NOMO-1 treated with DMSO at 0.1 percent for 48 hours (cell line): ENCODE measurements around the gene ZNF219.

Experiments used
- DNase-seq: peaks from one replicate; lab custom pipeline; 2025; ENCODE audit not compliant: unreplicated experiment; lab: John Stamatoyannopoulos, UW

The ZNF219 gene

DNA sequence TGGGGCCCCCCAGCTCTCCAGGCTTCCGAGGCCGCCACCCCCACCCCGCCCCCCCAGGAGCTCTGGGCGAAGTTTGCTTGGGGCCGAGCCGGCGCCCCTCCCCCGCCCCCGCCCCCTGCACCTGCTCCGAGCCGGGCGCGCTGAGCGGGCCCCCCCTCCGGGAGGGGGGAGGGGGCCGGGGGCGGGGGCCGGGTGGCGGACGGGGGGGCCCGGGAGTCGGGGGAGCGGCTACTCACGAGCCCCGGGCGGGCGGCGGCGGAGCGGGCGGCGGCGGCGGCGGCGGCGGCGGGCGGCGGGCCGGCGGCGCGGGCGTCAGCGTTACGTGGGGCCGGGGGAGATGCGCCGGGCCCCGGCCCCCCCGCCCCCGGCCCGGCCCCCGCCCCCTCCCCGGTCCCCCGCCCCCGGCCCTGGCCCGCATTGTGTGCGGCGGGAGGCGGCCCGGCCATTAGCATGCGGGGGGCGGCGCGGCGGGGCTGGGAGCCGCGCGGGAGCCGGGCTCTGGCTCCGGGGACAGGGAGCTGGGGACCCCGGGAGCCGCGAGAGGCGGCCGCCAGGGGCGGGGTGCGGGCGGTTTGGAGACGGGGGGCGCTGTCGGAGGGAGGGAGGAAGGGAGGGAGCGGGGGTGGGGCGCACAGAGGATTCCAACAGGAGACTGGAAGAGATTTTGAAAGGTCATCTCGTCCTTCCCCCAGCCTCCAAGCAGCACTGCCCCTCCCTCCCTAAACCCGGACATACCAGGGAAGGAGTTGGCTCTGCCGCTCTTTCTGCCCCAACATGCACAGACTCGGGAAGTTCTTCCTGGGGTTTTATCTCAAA is at the start of gene ZNF219:
ZNF219 (minus strand) TSS at position 580 of the 816 bp plus-strand sequence. CDS start 5,064 bp downstream, outside the sequence.
- no peak for DNase-seq

DNA sequence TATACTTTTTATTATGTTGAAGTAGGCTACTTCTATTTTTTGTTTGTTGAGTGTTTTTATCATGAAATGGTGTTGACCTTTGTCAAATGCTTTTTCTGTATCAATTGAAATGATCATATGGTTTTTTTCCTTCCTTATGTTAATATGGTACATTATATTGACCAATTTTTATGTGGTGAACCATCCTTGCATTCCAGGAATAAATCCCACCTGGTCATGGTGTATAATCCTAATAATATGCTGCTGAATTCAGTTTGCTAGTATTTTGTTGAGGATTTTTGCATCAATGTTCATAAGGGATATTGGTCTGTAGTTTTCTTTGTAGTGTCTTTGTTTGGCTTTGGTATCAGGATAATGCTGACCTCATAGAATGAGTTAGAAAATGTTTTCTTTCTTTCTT is 47.0 kb upstream of the ZNF219 start:
- DNase-seq = no peak

DNA sequence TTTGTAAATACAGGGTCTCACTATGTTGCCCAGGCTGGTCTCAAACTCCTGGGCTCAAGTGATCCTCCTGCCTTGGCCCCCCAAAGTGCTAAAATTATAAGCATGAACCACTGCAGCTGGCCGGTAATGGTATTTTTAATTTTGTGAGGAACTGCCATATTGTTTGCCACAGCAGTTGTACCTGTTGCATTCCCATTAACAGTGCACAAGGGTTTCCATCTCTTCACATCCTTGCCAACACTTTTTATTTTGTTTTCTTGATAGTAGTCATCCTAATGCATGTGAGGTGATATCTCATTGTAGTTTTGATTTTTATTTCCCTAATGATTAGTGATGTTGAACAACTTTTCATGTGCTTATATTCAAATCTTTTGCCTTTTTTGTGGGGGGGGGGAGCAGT is 43.9 kb upstream of the ZNF219 start:
- no peak for DNase-seq

DNA sequence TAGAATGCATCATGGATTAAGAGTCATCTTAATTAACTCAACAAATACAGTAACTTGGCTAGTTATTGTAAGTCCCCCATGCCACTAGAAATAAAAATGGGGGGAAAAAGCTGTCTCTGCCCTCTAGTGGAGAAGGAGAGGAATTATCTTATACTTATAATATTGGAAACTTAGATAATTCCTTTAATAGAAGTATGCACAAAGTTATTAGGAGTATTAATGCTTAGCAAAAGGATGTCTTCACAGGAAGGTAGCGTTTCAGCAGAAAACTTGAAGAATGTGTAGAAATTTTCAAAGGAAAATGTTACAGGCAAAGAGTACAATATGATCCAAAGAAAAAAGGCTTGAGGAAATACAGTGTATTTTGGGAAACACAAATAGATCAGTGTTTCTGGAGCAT is 37.6 kb upstream of the ZNF219 start:
- peak; percentile 30 for DNase-seq

DNA sequence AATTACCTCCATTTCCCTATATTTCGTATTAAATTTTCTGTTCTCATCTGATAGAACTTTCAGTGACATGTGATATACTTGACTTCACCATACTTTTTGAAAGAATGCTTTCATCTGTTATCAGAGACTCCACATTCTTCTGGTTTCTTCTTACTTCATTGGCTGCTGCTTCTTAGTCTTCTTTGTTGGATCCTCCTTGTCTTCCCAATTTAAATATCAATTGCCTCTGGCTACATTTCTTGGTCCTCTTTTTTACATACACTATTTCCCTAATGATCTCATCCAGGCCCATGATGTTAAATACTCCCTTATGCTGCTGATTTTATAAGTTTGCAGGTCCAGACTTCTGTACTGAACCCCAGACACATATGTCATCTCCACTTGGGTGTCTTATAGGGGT is 35.4 kb upstream of the ZNF219 start:
- no peak for DNase-seq

DNA sequence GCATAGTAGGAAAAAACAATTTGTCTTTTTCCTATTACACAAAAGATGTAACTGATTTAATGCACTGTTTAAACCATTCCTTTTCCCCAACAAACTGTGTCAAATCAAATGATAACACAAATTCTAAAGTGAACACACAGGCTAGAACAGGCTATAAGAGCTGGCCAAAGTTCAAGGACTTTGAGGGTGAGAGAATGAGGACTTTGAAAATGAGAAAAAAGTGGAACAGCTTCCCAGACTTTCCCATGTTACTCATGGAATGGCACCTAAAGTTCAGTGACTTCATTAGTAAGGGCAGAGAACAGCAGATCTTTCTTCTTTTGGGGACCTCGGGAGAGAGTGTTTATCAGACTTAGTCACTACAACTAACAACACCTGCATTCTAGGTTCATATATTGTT is 25.0 kb upstream of the ZNF219 start:
- no peak for DNase-seq

DNA sequence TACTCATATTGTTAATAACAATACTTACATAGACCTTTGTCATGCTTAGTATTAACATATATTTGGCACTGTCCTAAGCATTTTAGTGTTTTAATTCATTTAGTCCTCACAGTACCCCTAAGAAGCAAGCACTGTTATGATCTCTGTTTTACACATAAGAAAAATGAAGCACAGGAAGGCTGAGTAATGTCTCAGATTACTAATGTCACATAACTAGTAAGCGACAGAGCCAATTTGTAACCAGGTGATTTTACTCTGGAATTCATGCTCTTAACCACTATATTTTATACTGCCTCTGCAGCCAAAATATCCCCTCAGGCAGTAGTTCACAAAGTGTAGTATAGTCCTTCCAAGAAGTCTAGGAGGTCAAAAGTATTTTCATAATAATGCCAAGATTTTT is 22.7 kb upstream of the ZNF219 start:
- DNase-seq = no peak

DNA sequence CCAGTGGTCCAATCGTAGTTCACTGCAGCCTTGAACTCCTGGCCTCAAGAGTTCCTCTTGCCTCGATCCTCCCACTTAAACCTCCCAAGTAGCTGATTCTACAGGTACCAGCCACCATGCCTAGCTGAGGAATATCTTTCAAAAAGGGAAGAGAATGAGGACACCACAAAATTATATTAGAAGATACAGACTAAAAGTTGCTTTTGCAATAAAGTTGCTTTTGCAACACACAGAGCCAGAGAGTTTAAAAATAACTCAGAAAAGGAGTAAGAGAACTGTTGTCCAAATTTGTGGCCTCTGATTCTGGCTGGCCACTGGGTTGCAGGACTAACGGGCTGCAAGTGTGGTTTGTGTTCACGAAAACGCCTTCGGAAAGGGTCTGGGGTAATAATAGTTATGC is 22.2 kb upstream of the ZNF219 start:
- DNase-seq = peak; percentile 67

DNA sequence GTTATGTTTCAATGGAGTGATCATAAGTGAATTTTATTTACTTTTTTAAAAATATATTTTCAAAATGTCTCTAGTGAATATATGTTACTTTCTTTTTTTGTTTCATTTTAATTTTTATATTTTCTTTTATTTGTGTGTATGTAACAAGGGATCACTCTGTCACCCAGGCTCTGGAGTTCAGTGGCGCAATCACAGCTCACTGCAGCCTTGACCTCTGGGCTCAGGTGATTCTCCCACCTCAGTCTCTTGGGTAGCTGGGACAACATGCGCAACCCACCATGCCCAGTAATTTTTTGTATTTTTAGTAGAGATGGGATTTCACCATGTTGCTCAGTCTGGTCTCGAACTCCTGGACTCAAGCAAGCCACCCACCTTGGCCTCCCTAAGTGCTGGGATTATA is 20.5 kb upstream of the ZNF219 start:
- no peak for DNase-seq

DNA sequence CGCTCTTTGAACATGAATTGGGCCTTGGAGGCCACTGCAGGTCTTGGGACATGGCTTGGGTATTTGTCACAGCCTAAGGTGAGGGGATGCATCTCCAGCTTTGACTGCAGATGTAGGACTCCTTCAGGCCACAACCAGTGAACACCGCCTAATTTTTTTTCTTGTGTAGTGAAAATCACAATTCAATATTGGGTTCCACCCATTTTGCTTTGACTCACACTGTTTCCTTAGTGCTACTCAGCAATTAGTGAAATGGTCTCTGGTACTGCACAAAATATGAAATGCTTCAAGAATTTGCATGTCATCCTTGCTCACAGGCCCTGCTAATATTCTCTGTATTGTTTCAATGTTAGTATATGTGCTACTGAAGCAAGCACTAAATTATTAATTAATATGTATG is 14.9 kb upstream of the ZNF219 start:
- DNase-seq = no peak

DNA sequence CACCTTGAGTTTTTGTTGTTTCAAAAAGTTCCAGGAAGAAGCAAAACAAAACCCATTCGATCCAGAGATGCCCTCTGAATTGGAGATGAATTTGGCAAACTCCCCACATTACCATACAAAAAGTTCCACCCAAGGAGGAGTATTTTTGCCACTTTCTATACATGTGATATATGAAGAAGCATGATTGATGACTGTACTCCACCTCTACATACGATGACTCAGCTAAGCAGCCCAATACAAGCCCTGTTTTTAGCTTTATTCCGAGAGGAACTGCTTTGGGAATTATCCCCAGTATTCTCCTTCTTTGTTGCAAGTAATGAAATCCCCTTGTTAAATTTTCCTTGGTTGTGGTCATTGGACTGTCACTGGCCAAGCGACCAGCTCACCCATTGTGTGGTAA is 13.8 kb upstream of the ZNF219 start:
- DNase-seq = no peak

DNA sequence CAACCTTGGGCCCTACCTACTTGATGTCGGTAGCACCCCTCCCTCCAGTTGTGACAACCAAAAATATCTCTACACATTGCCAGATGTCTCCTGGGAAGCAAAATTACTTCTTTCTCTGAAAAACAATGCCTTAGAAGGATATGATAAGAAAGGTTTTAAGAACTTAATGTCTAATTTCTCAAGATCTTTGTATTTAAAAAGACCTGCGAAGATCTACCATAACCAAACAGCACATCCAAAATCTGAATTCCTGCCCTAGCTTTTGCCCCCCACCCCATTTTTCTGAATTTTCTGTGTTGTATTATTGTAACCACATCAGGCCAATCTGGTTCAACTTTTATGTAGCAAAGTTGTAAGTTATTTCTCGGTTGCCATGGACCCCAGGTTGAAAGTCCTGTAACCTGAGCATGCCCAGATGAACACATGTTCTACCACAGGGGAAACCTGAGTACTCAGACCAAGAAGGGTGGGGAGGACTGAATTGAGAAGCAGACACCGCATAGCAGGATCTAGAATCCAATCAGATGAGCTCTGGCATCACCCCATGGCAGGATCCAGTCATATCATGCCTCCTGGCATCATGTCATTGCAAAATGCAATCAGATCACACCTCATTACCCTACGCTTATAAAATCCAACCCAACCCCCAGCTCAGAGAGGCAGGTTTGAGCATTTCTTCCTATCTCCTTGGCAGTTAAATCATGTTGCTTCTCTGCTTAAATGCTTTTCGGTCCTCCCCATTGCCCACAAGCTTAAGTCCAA is 11.1 kb upstream of the ZNF219 start:
- DNase-seq = no peak

DNA sequence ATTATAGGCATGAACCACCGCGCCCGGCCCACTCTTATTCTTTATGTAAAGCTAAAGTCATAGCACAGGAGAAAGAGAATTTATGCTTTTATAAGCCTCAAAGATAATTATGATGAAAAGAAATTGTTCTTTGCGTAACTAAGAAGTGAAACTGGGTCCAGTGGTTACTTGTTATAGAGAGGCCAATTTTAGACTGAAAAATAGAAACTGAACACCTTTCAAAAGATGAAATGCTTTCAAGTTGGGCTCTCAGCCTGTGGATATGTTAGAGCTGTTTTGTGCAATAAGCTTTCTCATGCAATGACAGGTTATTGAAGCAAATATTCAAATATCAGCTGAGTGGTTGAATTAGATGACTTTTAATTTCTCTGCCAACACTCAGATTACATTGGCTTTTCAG is 10.3 kb upstream of the ZNF219 start:
- peak; percentile 81 for DNase-seq

DNA sequence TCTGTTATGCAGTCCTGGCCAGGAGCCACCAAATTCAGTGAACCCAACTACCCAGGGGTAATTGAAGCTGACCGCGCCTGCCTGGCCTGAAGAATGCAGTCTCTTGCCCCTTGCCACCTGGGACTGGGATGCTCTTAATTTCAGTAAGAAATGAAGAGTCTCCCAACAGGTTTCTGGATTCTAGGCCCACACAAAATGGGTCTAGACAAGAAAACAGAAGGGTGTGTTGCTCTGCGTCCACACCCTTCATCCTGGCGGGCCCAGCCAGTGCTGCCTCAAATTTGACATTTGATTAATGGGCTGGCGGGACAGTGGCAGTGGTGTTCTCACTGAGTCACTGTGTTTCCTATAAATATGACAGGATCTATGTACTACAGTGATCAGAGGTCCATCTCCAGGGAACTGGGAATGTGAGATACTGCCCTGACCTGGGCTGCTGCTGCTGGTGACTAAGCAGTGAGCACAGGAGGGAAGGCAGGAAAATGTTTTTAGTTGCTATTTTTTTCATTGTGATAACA is 8.9 kb upstream of the ZNF219 start:
- DNase-seq = no peak

DNA sequence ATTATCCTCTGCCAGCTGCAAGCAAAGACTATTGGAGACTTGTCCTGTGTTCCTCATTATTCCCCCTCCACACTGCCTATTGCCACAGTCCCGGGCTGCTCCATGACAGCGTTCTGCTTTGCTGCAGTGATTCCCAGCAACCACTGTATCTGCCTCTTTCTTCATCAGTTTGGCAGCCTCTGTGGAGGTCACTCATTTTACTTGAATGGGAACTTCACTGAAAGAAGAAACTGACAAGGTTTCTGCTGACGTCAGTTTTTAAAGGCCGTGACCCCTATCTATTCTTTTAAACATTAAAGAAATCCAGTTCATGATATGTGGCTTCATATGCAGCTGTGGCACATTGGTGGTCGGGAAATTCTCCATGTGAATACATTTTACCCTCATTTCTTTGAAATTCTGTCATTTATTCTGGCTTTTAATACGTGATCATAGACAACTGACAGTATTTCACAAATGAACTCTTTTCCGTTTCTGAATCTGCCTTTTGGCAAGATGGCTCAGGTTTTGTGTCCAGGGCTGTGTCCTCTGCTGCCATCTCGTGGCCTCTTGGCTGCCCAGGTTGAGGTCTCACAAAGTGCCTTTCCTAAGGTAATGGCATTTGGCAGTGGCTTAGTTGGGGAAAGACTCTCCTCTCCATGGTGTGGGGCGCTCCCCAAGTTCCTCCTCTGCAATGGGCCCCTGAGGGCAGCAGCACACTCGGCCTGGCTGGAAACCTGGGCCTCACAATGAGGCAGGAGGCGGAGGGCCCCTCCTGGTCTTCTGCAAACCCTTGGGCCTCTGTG is 8.2 kb upstream of the ZNF219 start:
- DNase-seq = peak; percentile 84

DNA sequence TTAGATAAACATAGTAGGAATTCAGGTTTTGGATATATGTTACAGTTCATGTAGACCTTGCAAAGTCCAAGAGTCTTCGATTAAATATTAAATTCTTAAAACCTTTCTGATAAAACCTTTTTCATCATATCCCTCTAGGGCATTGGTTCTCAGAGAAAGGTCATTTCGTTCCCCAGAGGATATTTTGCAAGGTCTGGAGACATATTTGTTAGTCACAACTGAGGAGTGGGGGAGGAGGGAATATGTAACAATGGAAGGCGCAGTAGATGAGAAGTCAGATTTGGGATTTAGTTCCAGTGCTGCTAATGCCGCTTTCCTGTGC is 7.7 kb upstream of the ZNF219 start:
- DNase-seq = peak; percentile 47

DNA sequence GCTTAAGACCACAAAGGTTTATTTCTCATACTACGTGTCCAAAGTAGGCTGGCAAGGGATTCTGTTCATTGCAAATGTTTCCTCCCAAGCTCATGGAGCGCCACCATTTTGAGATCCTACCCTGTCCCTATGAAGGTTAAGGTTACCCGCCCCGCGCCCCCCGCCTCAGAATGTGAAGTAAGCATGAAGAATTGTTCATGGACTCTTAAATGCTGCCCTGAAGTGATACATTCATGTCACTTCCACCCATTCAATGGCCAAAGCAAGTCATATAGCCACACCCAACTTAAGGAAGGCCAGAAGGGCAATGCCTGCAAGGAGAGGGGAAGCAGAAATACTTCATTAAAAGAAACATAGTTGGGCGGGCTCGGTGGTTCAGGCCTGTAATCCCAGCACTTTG is 6.6 kb upstream of the ZNF219 start:
- DNase-seq = no peak

DNA sequence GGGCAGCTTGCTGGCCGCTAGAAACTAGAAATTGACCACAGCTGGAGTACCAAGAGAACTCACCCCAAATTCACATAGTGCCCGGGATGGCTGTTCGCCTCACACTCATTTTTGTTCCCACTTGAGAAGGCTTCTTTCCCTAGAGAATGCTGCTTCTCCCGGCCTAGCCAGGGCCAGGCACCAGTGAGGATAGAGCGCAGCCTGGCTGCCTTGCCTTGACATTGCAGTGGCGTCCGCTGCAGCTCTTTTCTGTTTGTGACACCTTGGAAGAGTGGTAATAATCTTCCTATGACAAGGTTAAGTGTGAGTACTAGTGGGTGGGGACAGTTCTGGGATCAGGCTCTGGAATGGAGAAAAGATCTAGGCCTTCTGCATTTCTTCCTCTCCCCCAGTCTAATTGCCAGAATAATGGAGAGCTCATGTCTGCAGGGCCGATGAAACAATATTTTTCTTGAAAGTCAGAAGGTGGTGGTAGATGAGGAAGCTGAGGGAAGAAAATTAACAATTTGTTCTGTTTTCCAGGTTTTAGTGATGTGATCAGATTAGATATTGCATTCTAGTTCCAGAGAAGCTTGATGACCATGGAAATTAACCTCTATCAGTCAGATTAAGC is 6.1 kb upstream of the ZNF219 start:
- peak; percentile 67 for DNase-seq

DNA sequence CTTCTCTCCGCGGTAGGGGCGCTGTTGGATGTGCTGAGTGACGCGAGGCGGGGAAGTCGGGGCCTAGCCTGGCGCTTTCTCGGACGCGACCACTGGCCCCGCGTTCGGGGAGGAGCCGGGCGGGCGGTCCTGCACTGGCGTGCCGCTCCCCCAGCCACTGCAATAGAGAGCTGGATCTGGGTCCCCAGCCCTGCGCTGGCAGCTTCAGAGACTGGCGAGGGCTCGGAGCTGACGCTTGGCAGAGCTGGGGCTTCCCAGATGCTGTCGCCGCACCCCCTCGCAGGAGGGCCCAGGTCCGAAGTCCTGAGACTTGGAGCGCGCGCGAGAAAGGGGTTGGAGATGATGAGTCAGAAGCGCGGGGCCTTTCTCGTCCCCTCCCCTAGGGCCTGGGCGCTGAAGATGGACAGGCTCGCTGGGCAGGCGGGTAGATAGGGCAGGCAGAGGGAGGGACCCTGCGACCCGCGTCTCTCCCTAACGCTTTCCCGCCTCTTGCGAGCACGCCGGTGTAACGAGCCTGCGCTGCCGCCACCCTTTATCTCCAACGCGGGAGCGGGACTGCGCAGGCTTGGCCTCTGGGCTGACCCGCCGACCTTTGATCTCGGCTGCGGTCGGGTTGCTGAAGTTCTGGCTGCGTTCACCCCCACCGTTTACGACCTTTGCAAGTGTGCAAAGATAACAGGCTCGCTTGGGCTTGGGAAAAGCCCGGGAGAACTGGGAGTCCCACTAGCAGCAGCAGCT is 5.4 kb upstream of the ZNF219 start:
- DNase-seq = peak; percentile 98

DNA sequence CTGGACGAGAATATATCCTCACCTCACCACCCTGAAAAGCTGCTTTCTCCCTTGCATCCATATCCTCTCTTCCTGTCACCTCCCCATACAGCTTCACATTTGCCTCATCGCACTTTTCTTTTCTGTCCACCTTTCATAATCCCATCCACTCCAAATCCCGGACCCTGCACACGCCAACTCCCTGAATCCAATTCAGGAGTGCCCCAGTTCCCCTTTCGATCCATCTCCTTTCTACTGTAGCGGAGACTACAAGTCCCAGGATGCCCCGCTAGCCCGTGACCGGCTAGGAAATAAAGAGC is 4.9 kb upstream of the ZNF219 start:
- DNase-seq = no peak
